Endothelial cell (in vitro differentiated cells): ENCODE measurements around the gene PEX6. TPM values are rescaled to one million over a fixed set of nuclear protein-coding genes. Genes with fewer than 3 reads are reported as not detected.
A peak's percentile ranks its signal among the peaks of the same experiment; 100 is the strongest.

Source experiments
- DNase-seq: peaks from one replicate; pipeline ENCODE4 v3.0.0; 2021; ENCODE audit warnings: low spot score
- H3K27ac Mint-ChIP-seq: one replicate; pipeline ENCODE4 v1.8.0; 2021; ENCODE audit warnings: mixed read lengths, inconsistent platforms; ENCODE audit not compliant: unreplicated experiment
- H3K27me3 Mint-ChIP-seq: one replicate; pipeline ENCODE4 v1.8.0; 2021; ENCODE audit warnings: mild to moderate bottlenecking, moderate library complexity, mixed read lengths, inconsistent platforms; ENCODE audit not compliant: unreplicated experiment
- H3K36me3 Mint-ChIP-seq: one replicate; pipeline ENCODE4 v1.8.0; 2021; ENCODE audit warnings: mild to moderate bottlenecking, low read depth, mixed read lengths, inconsistent platforms; ENCODE audit not compliant: unreplicated experiment
- H3K4me1 Mint-ChIP-seq: one replicate; pipeline ENCODE4 v1.8.0; 2021; ENCODE audit warnings: mild to moderate bottlenecking, mixed read lengths, inconsistent platforms; ENCODE audit not compliant: unreplicated experiment
- H3K4me3 Mint-ChIP-seq: one replicate; pipeline ENCODE4 v1.8.0; 2021; ENCODE audit warnings: mild to moderate bottlenecking, mixed read lengths, inconsistent platforms; ENCODE audit not compliant: unreplicated experiment
- H3K9me3 Mint-ChIP-seq: one replicate; pipeline ENCODE4 v1.8.0; 2021; ENCODE audit warnings: mixed read lengths, inconsistent platforms; ENCODE audit not compliant: unreplicated experiment
- CTCF ChIP-seq: fragments of 200-600 bp; sonication (generic); IDR thresholded peaks from one replicate; pipeline ENCODE4 v1.5.0; 2021; ENCODE audit warnings: antibody characterized with exemption; ENCODE audit not compliant: unreplicated experiment
- total RNA-seq: library from RNA; stranded (reverse); fragmentation: NEBNext Ultra II Directional; extraction: Animal tissue kit (Norgen Biotek cat#: 25700); gene quantifications from one replicate; pipeline ENCODE4 v1.2.1, GENCODE V29; 2021; ENCODE audit not compliant: unreplicated experiment

PEX6 gene
- total RNA-seq, 1 donor from 2014 or later, result 26.1 TPM

GRCh38 chr6:42974919-42975505 lies 4.0 kb downstream of the PEX6 start:
- peaks cover 25% of the 10 kb centered on the region for H3K4me1 Mint-ChIP-seq
- no peak for TF ChIP-seq CTCF
- no peak overlapping the region for H3K27ac Mint-ChIP-seq
- peaks cover 12% of the 10 kb centered on the region for H3K27me3 Mint-ChIP-seq
- peaks cover 9% of the 10 kb centered on the region for H3K36me3 Mint-ChIP-seq
- H3K9me3 Mint-ChIP-seq, result no peaks in the 10 kb centered on the region
- no peak for DNase-seq
- no peak overlapping the region for H3K4me3 Mint-ChIP-seq

GRCh38 chr6:42973926-42974325 lies 5.1 kb downstream of the PEX6 start:
- no peak for TF ChIP-seq CTCF
- Mint-ChIP-seq H3K9me3 (no peaks in the 10 kb centered on the region), H3K4me3 (no peak overlapping the region), H3K36me3 (peaks cover 3% of the 10 kb centered on the region), H3K27ac (no peak overlapping the region), H3K4me1 (peaks cover 14% of the 10 kb centered on the region), H3K27me3 (peaks cover 8% of the 10 kb centered on the region)
- DNase-seq, result no peak

- H3K9me3 Mint-ChIP-seq, result no peaks in the 10 kb centered on the region
- no peak for TF ChIP-seq CTCF
- peaks cover 2% of the 10 kb centered on the region for H3K36me3 Mint-ChIP-seq
- no peak overlapping the region for H3K4me3 Mint-ChIP-seq
- H3K4me1 Mint-ChIP-seq, result peaks cover 8% of the 10 kb centered on the region
- no peak for DNase-seq
- H3K27ac Mint-ChIP-seq, result no peak overlapping the region
- peaks cover 2% of the 10 kb centered on the region for H3K27me3 Mint-ChIP-seq
Observed at GRCh38 chr6:42971746-42972327, 7.1 kb downstream of the PEX6 start.

- no peaks in the 10 kb centered on the region for H3K36me3 Mint-ChIP-seq
- DNase-seq, result no peak
- H3K9me3 Mint-ChIP-seq, result no peaks in the 10 kb centered on the region
- H3K4me1 Mint-ChIP-seq, result peaks cover 7% of the 10 kb centered on the region
- peak overlapping the region; percentile 7 for H3K27ac Mint-ChIP-seq
- TF ChIP-seq CTCF, result no peak
- no peaks in the 10 kb centered on the region for H3K27me3 Mint-ChIP-seq
- no peak overlapping the region for H3K4me3 Mint-ChIP-seq
Observed at GRCh38 chr6:42970871-42971612, 7.9 kb downstream of the PEX6 start.

GRCh38 chr6:42969934-42970333 lies 9.0 kb downstream of the PEX6 start:
- Mint-ChIP-seq H3K4me1 (peaks cover 7% of the 10 kb centered on the region), H3K27ac (no peak overlapping the region), H3K36me3 (peaks cover 3% of the 10 kb centered on the region), H3K4me3 (no peak overlapping the region), H3K9me3 (no peaks in the 10 kb centered on the region), H3K27me3 (peaks cover 5% of the 10 kb centered on the region)
- DNase-seq, result no peak
- no peak for TF ChIP-seq CTCF
